Natural killer cell (primary cell): Measurements from ENCODE around the gene OXTR. TPM values are rescaled to one million over a fixed set of nuclear protein-coding genes. Genes with fewer than 3 reads are reported as not detected.

Source experiments
- ATAC-seq, 3 donors: fragments of 150-1000 bp in 2 of 3; fragments of 200-7000 bp in 1 of 3; cut with Tn5 transposase; 1 replicate in 1 of 3; 2 replicates in 2 of 3; pipeline ENCODE4 v1.10.0; 2021; ENCODE audit warnings: mild to moderate bottlenecking in 2 of 3, moderate library complexity in 2 of 3
- DNase-seq, 2 donors: peaks; one replicate each; pipeline versions ENCODE4 v3.0.0 to v3.0.0-alpha.2; 2013 to 2021; ENCODE audit warnings: mixed read lengths in 1 of 2
- H3K27ac ChIP-seq: one replicate; pipeline ENCODE4 v1.5.1; 2013; ENCODE audit warnings: mild to moderate bottlenecking, low read length
- H3K27me3 ChIP-seq: one replicate; pipeline ENCODE4 v1.6.1; 2013; ENCODE audit warnings: low read length; ENCODE audit not compliant: control insufficient read depth, insufficient read depth
- H3K36me3 ChIP-seq: one replicate; pipeline ENCODE4 v1.6.1; 2013; ENCODE audit warnings: low read length; ENCODE audit not compliant: control insufficient read depth, insufficient read depth
- H3K4me1 ChIP-seq: one replicate; pipeline ENCODE4 v1.6.1; 2013; ENCODE audit warnings: low read length; ENCODE audit not compliant: control insufficient read depth, insufficient read depth
- H3K4me3 ChIP-seq: one replicate; pipeline ENCODE4 v1.5.1; 2013; ENCODE audit warnings: low read length
- H3K9me3 ChIP-seq: one replicate; pipeline ENCODE4 v1.6.1; 2013; ENCODE audit warnings: low read length; ENCODE audit not compliant: control insufficient read depth, insufficient read depth
- H3K27ac Mint-ChIP-seq, 2 donors: one replicate each; pipeline ENCODE4 v1.8.0; 2022; ENCODE audit warnings: mild to moderate bottlenecking in 2 of 2, mixed read lengths in 2 of 2, moderate library complexity in 1 of 2
- H3K27me3 Mint-ChIP-seq, 2 donors: one replicate each; pipeline ENCODE4 v1.8.0; 2022; ENCODE audit warnings: low read depth in 2 of 2, mixed read lengths in 2 of 2
- H3K36me3 Mint-ChIP-seq: one replicate; pipeline ENCODE4 v1.8.0; 2022; ENCODE audit warnings: mixed read lengths
- H3K4me1 Mint-ChIP-seq, 2 donors: one replicate each; pipeline ENCODE4 v1.8.0; 2022; ENCODE audit warnings: mixed read lengths in 2 of 2
- H3K4me3 Mint-ChIP-seq: one replicate; pipeline ENCODE4 v1.8.0; 2022; ENCODE audit warnings: mild to moderate bottlenecking, moderate library complexity, mixed read lengths
- H3K9me3 Mint-ChIP-seq, 2 donors: one replicate each; pipeline ENCODE4 v1.8.0; 2022; ENCODE audit warnings: mixed read lengths in 2 of 2
- CTCF ChIP-seq: fragments of 200-600 bp; IDR thresholded peaks from one replicate; pipeline ENCODE4 v1.8.0; 2022; ENCODE audit warnings: antibody characterized with exemption
- WGBS: methylation state at CpG from one replicate; pipeline ENCODE4 v1.1.7; 2013; ENCODE audit warnings: missing lambda C conversion rate; ENCODE audit not compliant: insufficient coverage; 5-methylcytosine and 5-hydroxymethylcytosine counted together
- intact Hi-C: fragments of 100-400 bp; cut with micrococcal nuclease; formaldehyde crosslinking; loops from one replicate; pipeline ENCODE4 v1.14.2; 2022
- total RNA-seq, 4 donors: library from RNA; stranded (reverse); fragments of 120-200 nt in 1 of 4; gene quantifications; one replicate each; pipeline versions ENCODE4 v1.2.3 to v1.2.4, GENCODE V29; 2013 to 2022

The OXTR gene
- total RNA-seq, 3 donors from 2014 or later (not counting 1 experiment from before 2014, with no cell fraction given) = 0.14 to 0.33 (median 0.16) TPM

GRCh38 chr3:8755564-8756237 lies 13.7 kb downstream of the OXTR start:
- Mint-ChIP-seq H3K36me3 (no peaks in the 10 kb centered on the region), H3K4me1 (no peaks in the 10 kb centered on the region), H3K27me3 (no peaks in the 10 kb centered on the region), H3K4me3 (no peak overlapping the region), H3K27ac (no peak overlapping the region), H3K9me3 (no peaks in the 10 kb centered on the region)
- DNase-seq (no peak), ATAC-seq (no peak)
- Histone ChIP-seq H3K27me3 (no peaks in the 10 kb centered on the region), H3K9me3 (no peaks in the 10 kb centered on the region), H3K4me3 (no peak overlapping the region), H3K4me1 (no peaks in the 10 kb centered on the region), H3K27ac (no peak overlapping the region), H3K36me3 (no peaks in the 10 kb centered on the region)
- 86% methylated on average over 6 of the region's 6 CpGs for WGBS
- intact Hi-C loops = no loop called here
- TF ChIP-seq CTCF = no peak

GRCh38 chr3:8755097-8755496 lies 14.3 kb downstream of the OXTR start:
- H3K27me3 Mint-ChIP-seq = no peaks in the 10 kb centered on the region
- no peaks in the 10 kb centered on the region for H3K4me1 Mint-ChIP-seq
- no peaks in the 10 kb centered on the region for H3K9me3 Mint-ChIP-seq

DNA sequence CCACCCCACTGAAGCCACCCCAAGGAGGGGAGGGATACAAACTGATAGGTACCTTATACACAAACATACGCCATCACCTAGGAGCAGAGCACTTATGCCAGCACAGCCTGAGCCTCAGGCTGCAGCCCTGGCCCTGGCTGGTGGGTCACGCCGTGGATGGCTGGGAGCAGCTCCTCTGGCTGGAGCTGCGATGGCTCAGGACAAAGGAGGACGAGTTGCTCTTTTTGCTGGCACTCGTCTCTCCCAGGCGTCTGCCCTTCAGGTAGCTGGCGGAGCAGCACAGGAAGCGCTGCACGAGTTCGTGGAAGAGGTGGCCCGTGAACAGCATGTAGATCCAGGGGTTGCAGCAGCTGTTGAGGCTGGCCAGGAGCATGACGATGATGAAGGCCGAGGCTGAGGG lies 16.6 kb downstream of the OXTR start:
- no peaks in the 10 kb centered on the region for H3K9me3 Mint-ChIP-seq
- no peak for TF ChIP-seq CTCF
- Histone ChIP-seq H3K36me3 (no peaks in the 10 kb centered on the region), H3K4me1 (no peaks in the 10 kb centered on the region), H3K27ac (no peak overlapping the region), H3K27me3 (no peaks in the 10 kb centered on the region), H3K9me3 (no peaks in the 10 kb centered on the region), H3K4me3 (no peak overlapping the region)
- ATAC-seq = no peak
- WGBS = 80% methylated on average over 14 of the region's 14 CpGs
- H3K4me1 Mint-ChIP-seq = no peaks in the 10 kb centered on the region
- no peaks in the 10 kb centered on the region for H3K36me3 Mint-ChIP-seq
- no peak for DNase-seq
- no peaks in the 10 kb centered on the region for H3K27me3 Mint-ChIP-seq
- H3K4me3 Mint-ChIP-seq = no peak overlapping the region
- no peak overlapping the region for H3K27ac Mint-ChIP-seq
- intact Hi-C loops = no loop called here

More at GRCh38 chr3:8755097-8755496, 14.3 kb downstream of the OXTR start:
- Histone ChIP-seq H3K27ac (no peak overlapping the region), H3K9me3 (no peaks in the 10 kb centered on the region), H3K36me3 (no peaks in the 10 kb centered on the region), H3K4me1 (no peaks in the 10 kb centered on the region), H3K4me3 (no peak overlapping the region), H3K27me3 (no peaks in the 10 kb centered on the region)
- no peak for DNase-seq
- TF ChIP-seq CTCF = no peak
- Mint-ChIP-seq H3K27ac (no peak overlapping the region), H3K36me3 (no peaks in the 10 kb centered on the region), H3K4me3 (no peak overlapping the region)
- no CpG with 5 or more reads among the region's 3 CpGs for WGBS
- ATAC-seq = no peak
- intact Hi-C loops = no loop called here

DNA sequence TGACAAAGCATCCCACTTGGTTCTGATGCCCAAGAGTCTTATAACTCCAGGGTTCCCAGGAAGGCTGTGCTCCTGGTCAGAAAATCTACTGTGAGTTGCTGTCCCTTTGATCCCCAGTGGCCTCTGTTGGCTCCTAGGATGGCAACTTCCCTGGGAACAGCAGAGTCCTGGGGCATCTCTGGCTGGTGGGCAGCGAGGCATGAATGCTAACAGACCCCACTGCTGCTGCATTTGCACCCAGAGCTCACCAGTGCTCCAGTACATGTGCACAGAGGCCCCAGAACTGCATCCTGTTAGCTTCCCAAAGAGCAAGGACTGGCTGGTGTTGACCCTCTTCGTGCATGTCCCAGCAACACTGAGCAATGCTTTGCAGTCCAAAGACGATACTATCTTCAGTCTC lies 20.1 kb downstream of the OXTR start:
- DNase-seq (no peak), ATAC-seq (no peak)
- H3K9me3 Mint-ChIP-seq = no peaks in the 10 kb centered on the region
- Histone ChIP-seq H3K27me3 (no peaks in the 10 kb centered on the region), H3K4me1 (no peaks in the 10 kb centered on the region), H3K36me3 (no peaks in the 10 kb centered on the region), H3K4me3 (no peak overlapping the region), H3K27ac (no peak overlapping the region), H3K9me3 (no peaks in the 10 kb centered on the region)
- no peaks in the 10 kb centered on the region for H3K27me3 Mint-ChIP-seq
- H3K4me3 Mint-ChIP-seq = no peak overlapping the region
- intact Hi-C loops = no loop called here
- no peaks in the 10 kb centered on the region for H3K36me3 Mint-ChIP-seq
- no peak overlapping the region for H3K27ac Mint-ChIP-seq
- H3K4me1 Mint-ChIP-seq = no peaks in the 10 kb centered on the region
- 89% methylated on average over 3 of the region's 3 CpGs for WGBS
- no peak for TF ChIP-seq CTCF
